DOHH2 (cell line): ENCODE data around the gene PGP.

Source experiments
- H3F3A ChIP-seq: fragments of 200-600 bp; sonication (generic), shearing (Covaris generic); 2 replicates; pipeline ENCODE4 v1.6.0; 2016; ENCODE audit warnings: antibody characterized with exemption, mild to moderate bottlenecking; ENCODE audit not compliant: control insufficient read depth, insufficient read depth
- H3K27ac ChIP-seq: fragments of 200-600 bp; sonication (generic); 2 replicates; pipeline ENCODE4 v1.5.1; 2014; ENCODE audit warnings: low read depth, mild to moderate bottlenecking, low read length, moderate library complexity
- H3K27me3 ChIP-seq: fragments of 200-600 bp; sonication (generic); 2 replicates; pipeline ENCODE4 v1.6.1; 2014; ENCODE audit warnings: mild to moderate bottlenecking, low read length, mixed read lengths; ENCODE audit not compliant: control insufficient read depth
- H3K36me3 ChIP-seq: fragments of 200-600 bp; sonication (generic); 2 replicates; pipeline ENCODE4 v1.6.1; 2014; ENCODE audit warnings: mild to moderate bottlenecking, low read length, moderate library complexity, mixed read lengths; ENCODE audit not compliant: control insufficient read depth
- H3K4me1 ChIP-seq: fragments of 200-600 bp; sonication (generic); 2 replicates; pipeline ENCODE4 v1.6.1; 2014; ENCODE audit warnings: mild to moderate bottlenecking, low read length, mixed read lengths; ENCODE audit not compliant: control insufficient read depth
- H3K4me2 ChIP-seq: fragments of 200-600 bp; sonication (generic); 2 replicates; pipeline ENCODE4 v1.6.0; 2014; ENCODE audit warnings: mild to moderate bottlenecking, low read length, moderate library complexity
- H3K4me3 ChIP-seq: fragments of 200-600 bp; sonication (generic); 2 replicates; pipeline ENCODE4 v1.5.1; 2014; ENCODE audit warnings: mild to moderate bottlenecking, low read length, mixed read lengths
- H3K79me2 ChIP-seq: fragments of 200-600 bp; sonication (generic); 2 replicates; pipeline ENCODE4 v1.6.1; 2014; ENCODE audit warnings: mild to moderate bottlenecking, low read length, mixed read lengths; ENCODE audit not compliant: control insufficient read depth
- H3K9me2 ChIP-seq: fragments of 200-600 bp; sonication (generic); replicated peaks from 2 replicates; pipeline ENCODE4 v1.6.1; 2014; ENCODE audit warnings: mild to moderate bottlenecking, low read length, mixed read lengths; ENCODE audit not compliant: control insufficient read depth
- H3K9me3 ChIP-seq: fragments of 200-600 bp; sonication (generic); 2 replicates; pipeline ENCODE4 v1.6.1; 2014; ENCODE audit warnings: antibody characterized with exemption, low read length, mixed read lengths; ENCODE audit not compliant: control insufficient read depth, insufficient read depth
- H4K20me1 ChIP-seq: fragments of 200-600 bp; sonication (generic); 2 replicates; pipeline ENCODE4 v1.6.0; 2014; ENCODE audit warnings: low read depth, mild to moderate bottlenecking, antibody characterized with exemption, low read length, moderate library complexity; ENCODE audit not compliant: control insufficient read depth, insufficient read depth
- EZH2phosphoT487 ChIP-seq: fragments of 200-600 bp; sonication (generic); IDR thresholded peaks from 2 replicates; pipeline ENCODE4 v1.6.1; 2017; ENCODE audit warnings: borderline replicate concordance, mild to moderate bottlenecking, antibody characterized with exemption, low read length, moderate library complexity, mixed read lengths
- TF ChIP-seq, protein P1 (sequence below): fragments of 200-600 bp; sonication (generic); IDR thresholded peaks from one replicate; pipeline ENCODE4 v1.5.1; 2014; ENCODE audit warnings: antibody characterized with exemption, mild to moderate bottlenecking, low read depth, low read length; ENCODE audit not compliant: poor library complexity, severe bottlenecking

The PGP gene

GRCh38 chr16:2210386-2211365 lies 4.0 kb downstream of the PGP start, which contains the start of gene BRICD5:
Gene BRICD5 (minus strand): TSS chr16:2210863. CDS start chr16:2210833, 30 bp downstream.
- H3K4me3 ChIP-seq = no peak within 1 kb of the TSS
- no peaks in the 10 kb centered on the region for H3K9me3 ChIP-seq
- H3K36me3 ChIP-seq = peaks cover 67% of the 10 kb centered on the region
- peaks cover 9% of the 10 kb centered on the region for H4K20me1 ChIP-seq
- peaks cover 7% of the 10 kb centered on the region; the same call in 1 of the 2 replicates for H3F3A ChIP-seq
- peaks cover 59% of the 10 kb centered on the region for H3K79me2 ChIP-seq
- no peaks in the 10 kb centered on the region for H3K27me3 ChIP-seq
- H3K9me2 ChIP-seq = no peaks in the 10 kb centered on the region
- H3K4me2 ChIP-seq = peak within 1 kb of the TSS; percentile 90; the same call in 1 of the 2 replicates
- H3K27ac ChIP-seq = no peak within 1 kb of the TSS
- peaks cover 28% of the 10 kb centered on the region for H3K4me1 ChIP-seq
- TF ChIP-seq EZH2phosphoT487 = no peak
- TF ChIP-seq, protein P1, sequence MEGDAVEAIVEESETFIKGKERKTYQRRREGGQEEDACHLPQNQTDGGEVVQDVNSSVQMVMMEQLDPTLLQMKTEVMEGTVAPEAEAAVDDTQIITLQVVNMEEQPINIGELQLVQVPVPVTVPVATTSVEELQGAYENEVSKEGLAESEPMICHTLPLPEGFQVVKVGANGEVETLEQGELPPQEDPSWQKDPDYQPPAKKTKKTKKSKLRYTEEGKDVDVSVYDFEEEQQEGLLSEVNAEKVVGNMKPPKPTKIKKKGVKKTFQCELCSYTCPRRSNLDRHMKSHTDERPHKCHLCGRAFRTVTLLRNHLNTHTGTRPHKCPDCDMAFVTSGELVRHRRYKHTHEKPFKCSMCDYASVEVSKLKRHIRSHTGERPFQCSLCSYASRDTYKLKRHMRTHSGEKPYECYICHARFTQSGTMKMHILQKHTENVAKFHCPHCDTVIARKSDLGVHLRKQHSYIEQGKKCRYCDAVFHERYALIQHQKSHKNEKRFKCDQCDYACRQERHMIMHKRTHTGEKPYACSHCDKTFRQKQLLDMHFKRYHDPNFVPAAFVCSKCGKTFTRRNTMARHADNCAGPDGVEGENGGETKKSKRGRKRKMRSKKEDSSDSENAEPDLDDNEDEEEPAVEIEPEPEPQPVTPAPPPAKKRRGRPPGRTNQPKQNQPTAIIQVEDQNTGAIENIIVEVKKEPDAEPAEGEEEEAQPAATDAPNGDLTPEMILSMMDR = no peak

DNA sequence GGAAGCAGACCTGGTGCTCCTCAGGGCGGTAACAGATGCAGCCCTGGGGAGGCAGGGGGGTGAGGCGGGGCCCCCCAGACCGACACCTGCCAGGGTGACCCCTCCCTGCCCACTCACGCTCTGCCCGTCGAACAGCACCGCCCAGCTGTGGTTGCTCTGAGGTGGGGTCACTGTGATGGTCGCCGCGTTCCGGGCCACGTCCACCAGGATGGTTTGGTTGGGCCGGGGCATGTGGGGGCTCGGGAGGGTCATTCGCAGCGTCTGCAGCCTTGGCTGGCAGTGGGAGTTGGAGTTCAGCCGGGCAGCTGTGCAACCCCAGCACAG lies 4.7 kb downstream of the PGP start:
- no peak for TF ChIP-seq EZH2phosphoT487
- TF ChIP-seq, protein P1 = no peak
- no peak overlapping the region for H3K4me2 ChIP-seq

GRCh38 chr16:2209258-2210008 lies 5.2 kb downstream of the PGP start:
- Histone ChIP-seq H3K4me2 (no peak overlapping the region), H3K27me3 (no peaks in the 10 kb centered on the region), H3K4me1 (peaks cover 34% of the 10 kb centered on the region), H4K20me1 (peaks cover 9% of the 10 kb centered on the region), H3F3A (peaks cover 7% of the 10 kb centered on the region; the same call in 1 of the 2 replicates), H3K9me2 (no peaks in the 10 kb centered on the region), H3K79me2 (peaks cover 53% of the 10 kb centered on the region), H3K4me3 (no peak overlapping the region), H3K9me3 (no peaks in the 10 kb centered on the region), H3K27ac (no peak overlapping the region), H3K36me3 (peaks cover 64% of the 10 kb centered on the region)
- TF ChIP-seq EZH2phosphoT487 = no peak
- TF ChIP-seq, protein P1 = no peak

More for the DNA sequence above, 4.7 kb downstream of the PGP start:
- Histone ChIP-seq H3K27me3 (no peaks in the 10 kb centered on the region), H3K27ac (no peak overlapping the region), H4K20me1 (peaks cover 9% of the 10 kb centered on the region), H3K4me3 (no peak overlapping the region), H3K9me3 (no peaks in the 10 kb centered on the region), H3K4me1 (peaks cover 29% of the 10 kb centered on the region), H3K9me2 (no peaks in the 10 kb centered on the region), H3K79me2 (peaks cover 55% of the 10 kb centered on the region), H3F3A (peaks cover 7% of the 10 kb centered on the region; the same call in 1 of the 2 replicates), H3K36me3 (peaks cover 64% of the 10 kb centered on the region)
